ENCODE results near the gene TNNI3.

Gene TNNI3

GRCh38 chr19:55134736-55135135, 22.8 kb downstream of the TNNI3 start:
- no peak for DNase-seq (ENCODE audit: low read depth)
- TF ChIP-seq CTCF (IDR thresholded peaks at IDR 0.05; ENCODE audit: low read depth, low read length) (no peak), POLR2A (IDR thresholded peaks at IDR 0.05; ENCODE audit: extremely low read depth, insufficient read length) (no peak), MAX (IDR thresholded peaks at IDR 0.05; ENCODE audit: low read depth, low read length) (no peak), MYC (IDR thresholded peaks at IDR 0.05; ENCODE audit: low read depth, low read length) (no peak)
- H3K4me3 ChIP-seq (ENCODE audit: low read depth, low read length): no peak overlapping the region

- no peak overlapping the region for H3K4me3 ChIP-seq (ENCODE audit: low read depth, low read length)
- TF ChIP-seq MYC (IDR thresholded peaks at IDR 0.05; ENCODE audit: low read depth, low read length) (no peak), MAX (IDR thresholded peaks at IDR 0.05; ENCODE audit: low read depth, low read length) (no peak), POLR2A (IDR thresholded peaks at IDR 0.05; ENCODE audit: extremely low read depth, insufficient read length) (no peak), CTCF (IDR thresholded peaks at IDR 0.05; ENCODE audit: low read depth, low read length) (no peak)
- no peak for DNase-seq (ENCODE audit: low read depth)
Observed at GRCh38 chr19:55133639-55134444, 23.7 kb downstream of the TNNI3 start.

- no peak for TF ChIP-seq POLR2A (IDR thresholded peaks at IDR 0.05; ENCODE audit: extremely low read depth, insufficient read length)
- TF ChIP-seq MAX (IDR thresholded peaks at IDR 0.05; ENCODE audit: low read depth, low read length): no peak
- TF ChIP-seq CTCF (IDR thresholded peaks at IDR 0.05; ENCODE audit: low read depth, low read length): peak; percentile 27
- TF ChIP-seq MYC (IDR thresholded peaks at IDR 0.05; ENCODE audit: low read depth, low read length): no peak
- H3K4me3 ChIP-seq (ENCODE audit: low read depth, low read length): no peak overlapping the region
- peak; percentile 31 for DNase-seq (ENCODE audit: low read depth)
Observed at GRCh38 chr19:55132453-55133129, 24.9 kb downstream of the TNNI3 start.

GRCh38 chr19:55131421-55131820, 26.1 kb downstream of the TNNI3 start:
- no peak for DNase-seq (ENCODE audit: low read depth)
- TF ChIP-seq POLR2A (IDR thresholded peaks at IDR 0.05; ENCODE audit: extremely low read depth, insufficient read length) (no peak), MAX (IDR thresholded peaks at IDR 0.05; ENCODE audit: low read depth, low read length) (no peak), MYC (IDR thresholded peaks at IDR 0.05; ENCODE audit: low read depth, low read length) (no peak), CTCF (IDR thresholded peaks at IDR 0.05; ENCODE audit: low read depth, low read length) (no peak)
- no peak overlapping the region for H3K4me3 ChIP-seq (ENCODE audit: low read depth, low read length)

- peak overlapping the region; percentile 73 for H3K4me3 ChIP-seq (ENCODE audit: low read depth, low read length)
- peak; percentile 73 for DNase-seq (ENCODE audit: low read depth)
- TF ChIP-seq POLR2A (IDR thresholded peaks at IDR 0.05; ENCODE audit: extremely low read depth, insufficient read length) (no peak), CTCF (IDR thresholded peaks at IDR 0.05; ENCODE audit: low read depth, low read length) (no peak), MAX (IDR thresholded peaks at IDR 0.05; ENCODE audit: low read depth, low read length) (no peak), MYC (IDR thresholded peaks at IDR 0.05; ENCODE audit: low read depth, low read length) (no peak)
Observed at GRCh38 chr19:55119053-55119452, 38.5 kb downstream of the TNNI3 start.

Data from NB4 (cell line).